Cardiac muscle cell (in vitro differentiated cells and primary cell): ENCODE measurements around the gene ZNRD2. TPM values are rescaled to one million over a fixed set of nuclear protein-coding genes. Genes with fewer than 3 reads are reported as not detected.

Experiments
- DNase-seq, 2 donors: peaks; one replicate each; pipeline versions ENCODE4 v3.0.0 to v3.0.0-alpha.2; 2010 to 2017; ENCODE audit warnings: low read depth in 1 of 2, low spot score in 1 of 2
- H3K27ac ChIP-seq: fragments of 200-600 bp; sonication (generic); 2 replicates; pipeline ENCODE4 v1.5.1; 2016
- H3K27me3 ChIP-seq: fragments of 200-600 bp; sonication (generic); 2 replicates; pipeline ENCODE4 v1.6.0; 2016; ENCODE audit warnings: control low read depth
- H3K36me3 ChIP-seq: fragments of 200-600 bp; sonication (generic); 2 replicates; pipeline ENCODE4 v1.5.1; 2016; ENCODE audit warnings: control low read depth
- H3K4me1 ChIP-seq: fragments of 200-600 bp; sonication (generic); 2 replicates; pipeline ENCODE4 v1.8.1; 2017; ENCODE audit warnings: low read depth, mild to moderate bottlenecking, mixed run types
- H3K4me3 ChIP-seq: fragments of 200-600 bp; sonication (generic); 2 replicates; pipeline ENCODE4 v1.5.1; 2016; ENCODE audit warnings: mild to moderate bottlenecking
- H3K9me3 ChIP-seq: fragments of 200-600 bp; sonication (generic); 2 replicates; pipeline ENCODE4 v1.5.1; 2017; ENCODE audit warnings: low read depth, mild to moderate bottlenecking, control low read depth
- polyA plus RNA-seq: library from polyadenylated mRNA; unstranded; fragments of >200 nt; fragmentation: Nextera tagmentation; extraction: Ambion mirVana; gene quantifications from 2 replicates; pipeline ENCODE4 v1.2.1, GENCODE V29; 2016
- total RNA-seq: library from RNA; depleted of rRNA; stranded (reverse); fragments of >200 nt; gene quantifications from 2 replicates; pipeline ENCODE4 v1.2.3, GENCODE V29; 2016
- TF ChIP-seq, protein P1 (sequence below): IDR thresholded peaks from 2 replicates; pipeline ENCODE4 v1.5.1; 2012; ENCODE audit warnings: low read depth, mild to moderate bottlenecking, low read length

The ZNRD2 gene
- total and polyA plus RNA-seq, 2 experiments from 2014 or later = 55.7 to 56.6 TPM

DNA sequence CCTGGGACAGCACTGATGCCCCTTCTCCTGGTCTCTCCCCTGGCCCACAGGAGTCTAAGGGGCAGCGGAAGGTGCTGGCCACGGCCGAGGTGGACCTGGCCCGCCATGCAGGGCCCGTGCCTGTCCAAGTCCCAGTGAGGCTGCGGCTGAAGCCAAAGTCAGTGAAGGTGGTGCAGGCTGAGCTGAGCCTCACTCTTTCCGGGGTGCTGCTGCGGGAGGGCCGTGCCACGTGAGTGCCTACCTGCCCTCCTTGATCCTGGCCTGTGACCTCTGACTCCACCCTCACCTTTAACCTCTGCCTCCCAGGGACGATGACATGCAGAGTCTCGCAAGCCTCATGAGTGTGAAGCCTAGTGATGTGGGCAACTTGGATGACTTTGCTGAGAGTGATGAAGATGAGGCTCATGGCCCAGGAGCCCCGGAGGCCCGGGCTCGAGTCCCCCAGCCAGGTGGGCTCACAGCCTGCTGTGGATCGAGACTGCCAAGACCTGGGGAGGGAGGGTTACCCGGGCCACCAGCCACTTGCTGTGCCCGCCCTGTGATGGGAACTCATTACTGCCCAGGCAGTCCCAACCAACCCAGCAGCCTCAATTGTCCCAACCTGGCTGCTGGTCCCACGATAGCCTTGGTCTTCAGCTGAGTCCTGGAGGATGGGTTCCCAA, 9.9 kb downstream of the ZNRD2 start:
- Histone ChIP-seq H3K36me3 (no peaks in the 10 kb centered on the region), H3K27me3 (peaks cover 39% of the 10 kb centered on the region), H3K4me3 (no peak overlapping the region), H3K9me3 (no peaks in the 10 kb centered on the region), H3K27ac (no peak overlapping the region), H3K4me1 (peaks cover 8% of the 10 kb centered on the region)
- DNase-seq = no peak
- TF ChIP-seq, protein P1, sequence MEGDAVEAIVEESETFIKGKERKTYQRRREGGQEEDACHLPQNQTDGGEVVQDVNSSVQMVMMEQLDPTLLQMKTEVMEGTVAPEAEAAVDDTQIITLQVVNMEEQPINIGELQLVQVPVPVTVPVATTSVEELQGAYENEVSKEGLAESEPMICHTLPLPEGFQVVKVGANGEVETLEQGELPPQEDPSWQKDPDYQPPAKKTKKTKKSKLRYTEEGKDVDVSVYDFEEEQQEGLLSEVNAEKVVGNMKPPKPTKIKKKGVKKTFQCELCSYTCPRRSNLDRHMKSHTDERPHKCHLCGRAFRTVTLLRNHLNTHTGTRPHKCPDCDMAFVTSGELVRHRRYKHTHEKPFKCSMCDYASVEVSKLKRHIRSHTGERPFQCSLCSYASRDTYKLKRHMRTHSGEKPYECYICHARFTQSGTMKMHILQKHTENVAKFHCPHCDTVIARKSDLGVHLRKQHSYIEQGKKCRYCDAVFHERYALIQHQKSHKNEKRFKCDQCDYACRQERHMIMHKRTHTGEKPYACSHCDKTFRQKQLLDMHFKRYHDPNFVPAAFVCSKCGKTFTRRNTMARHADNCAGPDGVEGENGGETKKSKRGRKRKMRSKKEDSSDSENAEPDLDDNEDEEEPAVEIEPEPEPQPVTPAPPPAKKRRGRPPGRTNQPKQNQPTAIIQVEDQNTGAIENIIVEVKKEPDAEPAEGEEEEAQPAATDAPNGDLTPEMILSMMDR = no peak

DNA sequence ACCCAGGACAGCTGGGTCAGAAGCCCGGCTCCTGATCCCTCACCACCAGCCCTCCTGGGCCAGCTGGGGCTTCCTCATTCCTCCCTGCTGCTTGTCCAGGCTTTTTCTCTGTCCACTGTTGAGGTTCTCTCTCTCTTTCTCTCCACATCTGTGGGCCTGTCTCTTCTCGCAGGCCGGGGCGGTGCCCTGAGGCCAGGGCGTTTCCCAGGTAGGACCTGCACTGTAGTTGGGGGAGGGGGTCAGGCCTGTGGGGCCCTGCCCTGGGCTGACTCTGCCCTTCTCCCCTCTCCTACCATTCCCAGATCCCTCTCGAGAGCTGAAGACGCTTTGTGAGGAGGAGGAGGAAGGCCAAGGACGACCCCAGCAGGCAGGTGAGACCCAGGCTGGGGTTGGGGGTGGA, 10.5 kb downstream of the ZNRD2 start:
- peaks cover 43% of the 10 kb centered on the region for H3K27me3 ChIP-seq

DNA sequence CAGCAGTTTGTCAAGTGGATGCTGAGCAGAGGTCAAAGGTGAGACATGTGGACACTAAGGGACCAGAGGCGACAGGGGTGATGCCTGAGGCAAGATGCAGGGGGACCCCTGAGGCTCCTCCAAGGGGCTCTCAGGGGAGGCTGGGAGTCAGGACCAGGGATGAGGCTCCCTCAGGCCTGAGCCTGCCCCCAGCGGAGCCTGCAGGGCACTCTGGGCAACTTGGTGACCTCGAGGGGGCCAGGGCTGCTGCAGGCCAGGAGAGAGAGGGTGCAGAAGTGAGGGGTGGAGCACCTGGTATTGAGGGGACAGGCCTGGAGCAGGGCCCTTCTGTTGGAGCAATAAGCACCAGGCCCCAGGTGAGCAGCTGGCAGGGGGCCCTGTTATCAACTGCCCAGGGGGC, 11.7 kb downstream of the ZNRD2 start:
- Histone ChIP-seq H3K27ac (no peak overlapping the region), H3K4me3 (no peak overlapping the region), H3K9me3 (no peaks in the 10 kb centered on the region), H3K36me3 (no peaks in the 10 kb centered on the region), H3K27me3 (peaks cover 45% of the 10 kb centered on the region), H3K4me1 (peaks cover 3% of the 10 kb centered on the region)
- no peak for DNase-seq
- TF ChIP-seq, protein P1 = no peak

More for the DNA sequence above, 10.5 kb downstream of the ZNRD2 start:
- Histone ChIP-seq H3K9me3 (no peaks in the 10 kb centered on the region), H3K4me1 (peaks cover 8% of the 10 kb centered on the region), H3K36me3 (no peaks in the 10 kb centered on the region), H3K27ac (no peak overlapping the region), H3K4me3 (no peak overlapping the region)
- TF ChIP-seq, protein P1 = no peak
- DNase-seq = no peak

DNA sequence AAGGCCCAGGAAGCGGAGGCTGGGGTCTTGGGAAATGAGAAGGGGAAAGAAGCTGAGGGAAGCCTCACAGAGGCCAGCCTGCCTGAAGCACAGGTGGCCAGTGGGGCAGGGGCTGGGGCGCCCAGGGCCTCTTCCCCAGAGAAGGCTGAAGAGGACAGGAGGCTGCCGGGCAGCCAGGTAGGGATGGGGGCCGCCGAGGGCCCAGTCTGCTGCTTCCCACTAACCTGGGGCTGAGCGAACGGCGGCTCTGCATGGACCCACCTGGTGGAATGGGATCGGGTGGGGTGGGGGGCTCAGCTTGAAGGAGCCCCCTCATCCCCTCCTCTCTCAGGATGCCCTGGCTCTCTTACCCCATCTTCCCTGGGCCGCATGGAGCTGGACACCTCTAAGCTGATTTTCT, 13.3 kb downstream of the ZNRD2 start:
- Histone ChIP-seq H3K9me3 (no peaks in the 10 kb centered on the region), H3K4me1 (peaks cover 17% of the 10 kb centered on the region), H3K4me3 (no peak overlapping the region), H3K36me3 (no peaks in the 10 kb centered on the region), H3K27me3 (peaks cover 45% of the 10 kb centered on the region), H3K27ac (no peak overlapping the region)
- TF ChIP-seq, protein P1 = no peak
- DNase-seq = no peak

DNA sequence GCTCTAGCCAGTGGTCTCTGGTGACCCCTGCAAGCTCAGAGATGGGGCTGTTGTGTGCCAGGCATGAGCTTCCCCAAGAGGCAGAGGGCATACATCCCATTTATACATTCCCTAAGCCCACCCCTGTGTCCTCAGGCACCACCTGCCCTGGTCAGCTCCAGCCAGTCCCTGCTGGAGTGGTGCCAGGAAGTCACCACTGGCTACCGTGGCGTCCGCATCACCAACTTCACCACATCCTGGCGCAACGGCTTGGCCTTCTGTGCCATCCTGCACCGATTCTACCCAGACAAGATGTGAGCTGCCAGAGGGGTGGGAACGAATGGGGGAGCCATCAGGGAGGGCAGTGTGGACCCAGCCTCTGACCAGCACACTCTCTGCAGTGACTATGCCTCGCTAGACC, 13.8 kb downstream of the ZNRD2 start:
- Histone ChIP-seq H3K27ac (no peak overlapping the region), H3K4me3 (no peak overlapping the region), H3K27me3 (peaks cover 45% of the 10 kb centered on the region), H3K4me1 (peaks cover 17% of the 10 kb centered on the region), H3K9me3 (no peaks in the 10 kb centered on the region), H3K36me3 (no peaks in the 10 kb centered on the region)
- TF ChIP-seq, protein P1 = no peak
- no peak for DNase-seq

DNA sequence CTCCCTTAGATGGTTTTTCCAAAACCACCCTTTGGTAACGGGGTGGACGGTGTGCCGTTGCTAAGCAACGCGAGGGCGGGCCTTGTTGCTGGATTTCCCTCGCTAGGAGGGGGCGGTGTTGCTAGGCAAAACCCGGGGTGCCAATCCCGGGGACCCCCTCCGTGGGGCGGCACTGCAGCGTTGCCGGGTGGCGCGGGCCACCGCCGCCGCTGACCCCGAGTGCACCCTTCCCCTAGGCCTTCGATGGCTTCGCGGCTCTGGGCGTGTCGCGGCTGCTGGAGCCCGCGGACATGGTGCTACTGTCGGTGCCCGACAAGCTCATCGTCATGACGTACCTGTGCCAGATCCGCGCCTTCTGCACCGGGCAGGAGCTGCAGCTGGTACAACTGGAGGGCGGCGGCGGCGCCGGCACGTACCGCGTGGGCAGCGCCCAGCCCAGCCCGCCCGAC, 14.5 kb downstream of the ZNRD2 start:
- Histone ChIP-seq H3K27me3 (peaks cover 45% of the 10 kb centered on the region), H3K27ac (no peak overlapping the region), H3K9me3 (no peaks in the 10 kb centered on the region), H3K36me3 (no peaks in the 10 kb centered on the region), H3K4me1 (peaks cover 17% of the 10 kb centered on the region), H3K4me3 (no peak overlapping the region)
- DNase-seq = no peak
- TF ChIP-seq, protein P1 = no peak
